Epithelial cell of proximal tubule (primary cell): ENCODE measurements around the gene CYP3A5. TPM values are rescaled to one million over a fixed set of nuclear protein-coding genes. Genes with fewer than 3 reads are reported as not detected.
"Not testable (repeated sequence)": the region's sequence is repeated elsewhere in the genome, so short reads cannot be mapped to it uniquely, and the experiment has no call there.

Experiments
- DNase-seq: peaks from one replicate; pipeline ENCODE4 v3.0.0-alpha.2; 2011; ENCODE audit warnings: low read depth
- H3K4me3 ChIP-seq: 2 replicates; pipeline ENCODE4 v1.5.1; 2011; ENCODE audit warnings: low read depth, mild to moderate bottlenecking, low read length
- CTCF ChIP-seq: conservative IDR thresholded peaks from 2 replicates; pipeline ENCODE4 v1.5.1; 2012; ENCODE audit warnings: low read depth, mild to moderate bottlenecking, low read length
- total RNA-seq: library from RNA; depleted of rRNA; stranded (reverse); fragments of >200 nt; gene quantifications from 2 replicates; pipeline ENCODE4 v1.2.3, GENCODE V29; 2015

The CYP3A5 gene
- total RNA-seq, 1 donor from 2014 or later: 0.75 TPM

GRCh38 chr7:99709838-99710578, 30.2 kb upstream of the CYP3A5 start:
- DNase-seq: no peak
- no peak overlapping the region for H3K4me3 ChIP-seq
- TF ChIP-seq CTCF: no peak

- TF ChIP-seq CTCF: no peak
- H3K4me3 ChIP-seq: no peak overlapping the region
- no peak for DNase-seq
Observed at GRCh38 chr7:99709260-99709659, 29.5 kb upstream of the CYP3A5 start.

- DNase-seq: peak; percentile 31
- H3K4me3 ChIP-seq: no peak overlapping the region
- TF ChIP-seq CTCF: no peak
Observed at GRCh38 chr7:99707096-99707495, 27.3 kb upstream of the CYP3A5 start.

DNA sequence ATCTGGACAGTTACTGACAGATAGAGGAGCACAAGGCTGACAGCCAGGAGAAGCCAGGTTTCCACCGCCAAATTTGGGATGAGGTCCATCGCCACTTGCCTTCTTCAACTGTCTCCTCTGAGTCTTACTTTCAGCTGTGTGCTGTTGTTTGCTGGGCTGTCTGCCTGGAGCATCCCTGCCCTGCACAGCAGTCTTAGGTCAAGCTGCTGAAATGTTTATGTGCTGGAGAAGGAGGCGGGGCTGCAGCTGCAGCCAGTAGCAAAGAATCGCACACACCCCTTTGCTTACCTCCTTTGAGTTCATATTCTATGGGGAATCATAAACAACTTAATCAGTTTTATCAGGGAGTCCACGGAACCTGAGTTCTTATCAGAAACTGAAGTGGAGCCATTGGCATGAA, 20.1 kb upstream of the CYP3A5 start:
- DNase-seq: no peak
- no peak overlapping the region for H3K4me3 ChIP-seq
- TF ChIP-seq CTCF: no peak

- peak; percentile 40 for DNase-seq
- not testable (repeated sequence) for H3K4me3 ChIP-seq
Observed at GRCh38 chr7:99698867-99699730, 19.3 kb upstream of the CYP3A5 start.

DNA sequence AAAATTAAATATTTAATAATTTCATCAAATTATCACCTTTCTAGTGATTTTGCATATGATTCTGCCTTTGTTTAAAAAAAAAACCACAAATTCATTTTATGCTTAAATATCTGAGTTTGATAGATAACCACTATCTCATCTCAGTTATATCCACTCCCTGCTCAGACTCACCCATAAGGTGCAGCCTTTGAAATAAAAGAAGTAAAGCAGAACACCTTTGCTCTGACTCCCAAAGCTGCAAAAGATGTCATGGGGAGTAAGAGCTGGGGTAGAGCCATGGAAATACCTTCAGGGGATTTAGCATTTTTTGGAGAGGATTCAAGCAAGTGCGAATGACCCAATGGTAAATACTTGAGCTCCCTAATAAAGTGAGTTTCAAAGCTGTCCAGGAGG, 15.1 kb upstream of the CYP3A5 start:
- no peak for DNase-seq
- H3K4me3 ChIP-seq: no peak overlapping the region
- no peak for TF ChIP-seq CTCF

- no peak for DNase-seq
- TF ChIP-seq CTCF: no peak
- H3K4me3 ChIP-seq: no peak overlapping the region
Observed at GRCh38 chr7:99694201-99694911, 14.6 kb upstream of the CYP3A5 start.
